Stimulated activated naive CD8-positive, alpha-beta T cell treated with anti-CD3 and anti-CD28 coated beads, Interleukin-15, Interleukin-2, amounts not matched to agents 100 U/mL and 50 U/mL, for 24 hours (primary cell): Measurements from ENCODE around the gene RFK.
"Not testable (repeated sequence)": the region's sequence is repeated elsewhere in the genome, so short reads cannot be mapped to it uniquely, and the experiment has no call there.

ENCODE experiments used
- ATAC-seq: fragments of 150-1000 bp; cut with Tn5 transposase; one replicate; pipeline ENCODE4 v1.10.0; 2021
- DNase-seq: peaks from one replicate; pipeline ENCODE4 v3.0.0; 2021

The RFK gene

GRCh38 chr9:76370396-76371023, 23.7 kb downstream of the RFK start:
- no peak for ATAC-seq
- DNase-seq: no peak

GRCh38 chr9:76369583-76369982, 24.6 kb downstream of the RFK start:
- DNase-seq (no peak), ATAC-seq (no peak)

- ATAC-seq (no peak), DNase-seq (no peak)
Observed at GRCh38 chr9:76366275-76366674, 28.0 kb downstream of the RFK start.

- no peak for ATAC-seq
- DNase-seq: no peak
Observed at GRCh38 chr9:76365028-76365427, 29.2 kb downstream of the RFK start.

- no peak for ATAC-seq
- DNase-seq: no peak
Observed at GRCh38 chr9:76363032-76363395, 31.2 kb downstream of the RFK start.

- ATAC-seq: not testable (repeated sequence)
Observed at GRCh38 chr9:76362332-76363031, 31.7 kb downstream of the RFK start.

GRCh38 chr9:76359766-76360165, 34.5 kb downstream of the RFK start:
- ATAC-seq: no peak
- no peak for DNase-seq

More at GRCh38 chr9:76362332-76363031, 31.7 kb downstream of the RFK start:
- not testable (repeated sequence) for DNase-seq

- ATAC-seq (no peak), DNase-seq (no peak)
Observed at GRCh38 chr9:76359365-76359764, 34.9 kb downstream of the RFK start.

GRCh38 chr9:76358628-76359280, 35.5 kb downstream of the RFK start:
- no peak for DNase-seq
- ATAC-seq: no peak

GRCh38 chr9:76357555-76357954, 36.7 kb downstream of the RFK start:
- ATAC-seq (no peak), DNase-seq (no peak)

GRCh38 chr9:76355886-76356285, 38.3 kb downstream of the RFK start:
- DNase-seq: no peak
- no peak for ATAC-seq

- no peak for DNase-seq
- no peak for ATAC-seq
Observed at GRCh38 chr9:76354221-76354620, 40.0 kb downstream of the RFK start.

- no peak for DNase-seq
- ATAC-seq: no peak
Observed at GRCh38 chr9:76353280-76353679, 40.9 kb downstream of the RFK start.

- ATAC-seq (no peak), DNase-seq (no peak)
Observed at GRCh38 chr9:76352026-76352620, 42.1 kb downstream of the RFK start.

- DNase-seq: no peak
- ATAC-seq: no peak
Observed at GRCh38 chr9:76351006-76351405, 43.2 kb downstream of the RFK start.

GRCh38 chr9:76349865-76350264, 44.4 kb downstream of the RFK start:
- no peak for DNase-seq

GRCh38 chr9:76342858-76343257, 51.4 kb downstream of the RFK start:
- no peak for DNase-seq
- no peak for ATAC-seq

More at GRCh38 chr9:76349865-76350264, 44.4 kb downstream of the RFK start:
- ATAC-seq: no peak

- no peak for DNase-seq
- no peak for ATAC-seq
Observed at GRCh38 chr9:76342201-76342600, 52.0 kb downstream of the RFK start.

- no peak for DNase-seq
- ATAC-seq: no peak
Observed at GRCh38 chr9:76341616-76342015, 52.6 kb downstream of the RFK start.

- DNase-seq (no peak), ATAC-seq (no peak)
Observed at GRCh38 chr9:76338418-76338817, 55.8 kb downstream of the RFK start.

GRCh38 chr9:76336027-76336426, 58.2 kb downstream of the RFK start:
- DNase-seq (no peak), ATAC-seq (peak; percentile 14)
